Right lobe of liver (tissue), 6 donors: ENCODE measurements around the gene NOS1. TPM values are rescaled to one million over a fixed set of nuclear protein-coding genes. Genes with fewer than 3 reads are reported as not detected.
"Not testable (repeated sequence)": the region's sequence is repeated elsewhere in the genome, so short reads cannot be mapped to it uniquely, and the experiment has no call there.

Source experiments
- ATAC-seq, 4 donors: fragments of 200-7000 bp; cut with Tn5 transposase; one replicate each; pipeline ENCODE4 v1.9.1; 2020; ENCODE audit warnings: mild to moderate bottlenecking in 4 of 4, moderate library complexity in 4 of 4
- DNase-seq, 3 donors: peaks; one replicate each; pipeline ENCODE4 v3.0.0-alpha.2; 2020
- H3K27ac ChIP-seq, 3 donors: fragments of 200-600 bp; one replicate each; pipeline ENCODE4 v1.8.0; 2022
- H3K27me3 ChIP-seq, 2 donors: fragments of 200-600 bp; one replicate each; pipeline ENCODE4 v1.8.0; 2022
- H3K36me3 ChIP-seq, 4 donors: fragments of 200-600 bp; sonication (generic) in 1 of 4; one replicate each; pipeline versions ENCODE4 v1.5.1 to v1.8.0; 2017 to 2022; ENCODE audit warnings: control low read depth in 1 of 4
- H3K4me1 ChIP-seq, 4 donors: fragments of 200-600 bp; sonication (generic) in 1 of 4; one replicate each; pipeline versions ENCODE4 v1.5.1 to v1.8.0; 2017 to 2022; ENCODE audit warnings: control low read depth in 1 of 4
- H3K4me3 ChIP-seq, 3 donors: fragments of 200-600 bp; one replicate each; pipeline ENCODE4 v1.8.0; 2022
- H3K9me3 ChIP-seq, 4 donors: fragments of 200-600 bp; sonication (generic) in 1 of 4; one replicate each; pipeline versions ENCODE4 v1.5.1 to v1.8.0; 2017 to 2022; ENCODE audit warnings: control low read depth in 1 of 4
- CTCF ChIP-seq, 4 donors: fragments of 200-600 bp in 3 of 4; fragments of 450-650 bp in 1 of 4; IDR thresholded peaks; one replicate each; pipeline versions ENCODE4 v1.5.1 to v1.8.0; 2016 to 2022; ENCODE audit warnings: antibody characterized with exemption in 4 of 4, mild to moderate bottlenecking in 2 of 4
- POLR2A ChIP-seq: fragments of 450-650 bp; IDR thresholded peaks from one replicate; pipeline ENCODE4 v1.6.1; 2017; ENCODE audit warnings: antibody characterized with exemption, mild to moderate bottlenecking
- WGBS: methylation state at CpG from one replicate; pipeline ENCODE4 v1.1.6; 2018; ENCODE audit warnings: low coverage, low lambda C conversion rate; ENCODE audit not compliant: insufficient coverage; ENCODE audit errors: missing lambda C conversion rate; 5-methylcytosine and 5-hydroxymethylcytosine counted together
- intact Hi-C, 2 donors: fragments of 100-400 bp; cut with DNase I; formaldehyde crosslinking; loops; one replicate each; pipeline versions ENCODE4 v1.11.2 to v1.14.1; 2022
- total RNA-seq, 6 experiments: library from RNA; depleted of rRNA in 2 of 6; stranded (reverse); fragments of >200 nt in 2 of 6; fragmentation: NEBNext Ultra II Directional in 3 of 6; extraction: Animal tissue kit (Norgen Biotek cat#: 25700) in 3 of 6; gene quantifications; one replicate each; pipeline versions ENCODE4 v1.1.0 to v1.2.4, GENCODE V29; 2016 to 2023
- donor health status: DM: no; HTN: yes; CAD: no.
- donor health status: DM: no; HTN: no; CAD: no.
- donor health status: DM: no; HTN: no; CAD: no.
- donor health status: DM: no; HTN: yes; CAD: no.
- donor health status: DM: no; HTN: yes; CAD: no.

The NOS1 gene
- total RNA-seq, 6 experiments from 2014 or later: under 0.01 to 0.12 (median 0.05) TPM

- Histone ChIP-seq H3K27ac (no peak overlapping the region), H3K4me3 (no peak overlapping the region), H3K4me1 (no peaks in the 10 kb centered on the region), H3K27me3 (no peaks in the 10 kb centered on the region), H3K36me3 (no peaks in the 10 kb centered on the region), H3K9me3 (no peaks in the 10 kb centered on the region)
- TF ChIP-seq POLR2A: no peak
- no peak for TF ChIP-seq CTCF (IDR thresholded peaks at IDR 0.05)
- ATAC-seq (no peak), DNase-seq (no peak)
- WGBS: 45% methylated on average over 2 of the region's 2 CpGs
- intact Hi-C loops: loop anchor here (10.0 kb wide), 1 partner anchor 367 kb away; no protein-coding TSS in a partner anchor
Observed at GRCh38 chr12:117228239-117228638, 133.2 kb downstream of the NOS1 start.

DNA sequence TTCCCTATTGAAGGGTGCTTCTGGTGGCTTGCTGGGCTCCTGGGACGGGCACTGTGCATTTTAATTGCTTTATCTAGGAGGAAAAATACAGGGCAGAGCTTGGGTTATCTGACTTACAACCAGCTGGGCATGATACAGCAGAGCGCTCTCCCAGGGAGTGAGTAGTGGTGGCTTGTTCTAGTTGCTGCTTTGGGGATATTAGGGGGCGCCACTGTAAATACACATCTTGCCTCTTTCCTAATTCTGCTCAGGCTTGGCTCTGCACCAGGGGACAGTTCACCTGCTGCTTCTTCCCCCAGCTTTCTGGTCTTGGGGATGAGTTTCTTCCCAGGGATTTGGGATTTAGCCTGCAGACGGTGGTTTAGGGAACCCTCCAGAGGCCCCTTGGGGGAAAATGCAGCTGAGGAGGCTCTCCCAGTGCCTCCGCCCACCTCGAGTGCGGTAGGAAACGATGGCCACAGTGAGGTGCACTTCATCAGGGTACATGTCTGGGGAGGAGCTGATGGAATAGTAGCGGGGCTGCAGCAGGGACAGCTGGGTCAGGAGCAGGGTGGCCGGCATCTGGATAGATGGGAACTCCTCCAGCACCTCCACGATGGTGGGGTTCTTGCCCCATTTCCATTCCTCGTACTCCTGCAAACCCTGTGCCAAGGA is 134.3 kb downstream of the NOS1 start:
- H3K4me1 ChIP-seq: no peaks in the 10 kb centered on the region
- no peaks in the 10 kb centered on the region for H3K27me3 ChIP-seq
- no peaks in the 10 kb centered on the region for H3K9me3 ChIP-seq
- DNase-seq: no peak
- no peak overlapping the region for H3K4me3 ChIP-seq
- WGBS: 50% methylated on average over 5 of the region's 12 CpGs
- intact Hi-C loops: loop anchor here (10.0 kb wide), 1 partner anchor 368 kb away; no protein-coding TSS in a partner anchor
- TF ChIP-seq POLR2A (no peak), CTCF (IDR thresholded peaks at IDR 0.05) (no peak)
- no peaks in the 10 kb centered on the region for H3K36me3 ChIP-seq
- H3K27ac ChIP-seq: no peak overlapping the region
- ATAC-seq: no peak

DNA sequence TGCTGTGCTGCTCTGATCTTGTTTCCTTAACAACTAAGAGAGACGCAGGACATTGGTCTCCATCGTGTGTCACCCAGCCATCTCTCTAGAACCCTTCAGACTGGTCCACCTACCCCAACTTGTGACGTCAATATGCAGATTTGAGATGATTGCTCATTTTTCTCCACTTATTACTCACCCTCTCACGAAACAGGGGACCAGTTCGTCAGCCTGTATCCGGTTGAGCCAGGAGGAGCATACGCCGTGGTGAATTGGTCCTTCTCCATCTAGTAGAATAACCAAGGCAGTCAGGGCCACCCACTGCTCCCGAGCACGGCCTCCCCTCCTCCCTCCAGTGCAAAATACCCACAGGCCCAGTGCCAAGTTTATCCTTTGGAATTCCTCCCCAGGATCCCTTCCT is 134.9 kb downstream of the NOS1 start:
- WGBS: 53% methylated on average over 10 of the region's 10 CpGs
- intact Hi-C loops: loop anchor here (10.0 kb wide), 1 partner anchor 368 kb away; no protein-coding TSS in a partner anchor

DNA sequence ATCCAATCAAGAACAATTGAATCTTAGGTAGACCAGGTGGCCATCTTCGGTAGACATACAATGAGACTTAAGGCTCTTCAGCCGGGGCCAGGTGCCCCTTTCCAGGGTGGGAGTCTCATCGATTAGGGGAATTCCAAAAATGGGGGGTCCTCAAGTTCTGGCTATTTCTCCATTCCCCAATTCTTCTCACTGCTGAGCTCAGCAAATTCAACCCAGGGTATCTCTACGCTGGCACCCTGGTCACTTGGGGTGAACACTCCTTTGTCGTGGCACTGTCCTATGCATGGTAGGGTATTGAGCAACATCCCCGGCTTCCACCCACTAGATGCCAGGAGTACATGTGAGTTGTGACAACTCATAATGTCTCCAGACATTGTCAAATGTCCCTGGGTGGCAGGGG is 136.2 kb downstream of the NOS1 start:
- 33% methylated on average over 2 of the region's 6 CpGs for WGBS
- Histone ChIP-seq H3K27ac (no peak overlapping the region), H3K4me1 (no peaks in the 10 kb centered on the region), H3K4me3 (no peak overlapping the region), H3K27me3 (no peaks in the 10 kb centered on the region), H3K36me3 (no peaks in the 10 kb centered on the region), H3K9me3 (no peaks in the 10 kb centered on the region)
- no peak for TF ChIP-seq CTCF (IDR thresholded peaks at IDR 0.05)
- no peak for TF ChIP-seq POLR2A
- DNase-seq: no peak
- intact Hi-C loops: loop anchor here (10.0 kb wide), 1 partner anchor 370 kb away; no protein-coding TSS in a partner anchor
- ATAC-seq: no peak

More for the DNA sequence above, 134.9 kb downstream of the NOS1 start:
- Histone ChIP-seq H3K9me3 (no peaks in the 10 kb centered on the region), H3K36me3 (no peaks in the 10 kb centered on the region), H3K4me3 (no peak overlapping the region), H3K27me3 (no peaks in the 10 kb centered on the region), H3K27ac (no peak overlapping the region), H3K4me1 (no peaks in the 10 kb centered on the region)
- no peak for DNase-seq
- ATAC-seq: no peak
- TF ChIP-seq POLR2A (no peak), CTCF (IDR thresholded peaks at IDR 0.05) (no peak)

GRCh38 chr12:117220947-117221346 is 140.5 kb downstream of the NOS1 start:
- not testable (repeated sequence) for H3K4me3 ChIP-seq, H3K36me3 ChIP-seq, H3K9me3 ChIP-seq, H3K4me1 ChIP-seq, H3K27ac ChIP-seq, H3K27me3 ChIP-seq, ATAC-seq, DNase-seq
- intact Hi-C loops: loop anchor here (10.0 kb wide), 1 partner anchor 374 kb away; no protein-coding TSS in a partner anchor
- 46% methylated on average over 5 of the region's 5 CpGs for WGBS
